Gastroesophageal sphincter (tissue), 3 donors: ENCODE measurements around the gene PHEX.

Experiments used
- CTCF ChIP-seq, 4 experiments: fragments of 200-600 bp in 2 of 4; fragments of 450-650 bp in 2 of 4; sonication (generic) in 1 of 4; IDR thresholded peaks; one replicate each; pipeline ENCODE4 v1.5.1; 2017 to 2019; ENCODE audit warnings: antibody characterized with exemption in 4 of 4, mild to moderate bottlenecking in 2 of 4, moderate library complexity in 2 of 4
- EP300 ChIP-seq: sonication (generic); formaldehyde crosslinking; IDR thresholded peaks from one replicate; pipeline ENCODE4 v1.6.1; 2017; ENCODE audit warnings: antibody characterized with exemption, mild to moderate bottlenecking
- POLR2A ChIP-seq, 2 donors: fragments of 450-650 bp; IDR thresholded peaks; one replicate each; pipeline ENCODE4 v1.6.1; 2017; ENCODE audit warnings: antibody characterized with exemption in 2 of 2, mild to moderate bottlenecking in 2 of 2, moderate library complexity in 1 of 2
- POLR2AphosphoS5 ChIP-seq: sonication (generic); formaldehyde crosslinking; IDR thresholded peaks from one replicate; pipeline ENCODE4 v1.6.1; 2017; ENCODE audit warnings: antibody characterized with exemption

DNA sequence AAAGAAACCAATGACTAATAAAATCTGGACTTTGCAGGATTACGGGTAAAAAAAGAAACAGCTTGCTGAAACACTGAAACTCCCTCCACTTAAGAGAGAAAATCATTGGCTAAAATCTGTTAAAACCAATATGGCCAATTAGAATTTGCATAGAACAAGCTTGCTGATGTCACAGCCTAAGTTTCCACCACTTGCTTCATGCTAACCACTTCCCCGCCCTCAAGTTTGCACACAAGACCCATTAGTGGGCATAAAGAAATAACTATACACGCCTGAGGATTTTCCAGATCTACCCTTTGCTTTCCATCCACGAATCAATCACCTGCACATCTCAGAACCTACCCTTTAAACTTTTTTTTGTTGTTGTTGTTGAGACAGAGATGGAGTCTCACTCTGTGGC lies 42.7 kb upstream of the PHEX start:
- no peak for TF ChIP-seq CTCF (IDR thresholded peaks at IDR 0.05)
- no peak for TF ChIP-seq EP300
- TF ChIP-seq POLR2A (IDR thresholded peaks at IDR 0.05), result no peak
- no peak for TF ChIP-seq POLR2AphosphoS5
